GM23248 (cell line): ENCODE measurements around the gene PSMD13.

Experiments used
- EZH2 ChIP-seq: fragments of 200-600 bp; sonication (generic); IDR thresholded peaks from 2 replicates; pipeline ENCODE4 v1.6.1; 2018; ENCODE audit warnings: antibody characterized with exemption, mild to moderate bottlenecking; ENCODE audit not compliant: insufficient read depth, poor library complexity, severe bottlenecking
- EZH2phosphoT487 ChIP-seq: fragments of 200-600 bp; sonication (generic); IDR thresholded peaks from 2 replicates; pipeline ENCODE4 v1.6.1; 2018; ENCODE audit warnings: antibody characterized with exemption, moderate library complexity, mild to moderate bottlenecking, low read depth; ENCODE audit not compliant: insufficient read depth

GRCh38 chr11:217704-218103, 19.1 kb upstream of the PSMD13 start:
- TF ChIP-seq EZH2 = no peak
- TF ChIP-seq EZH2phosphoT487 = no peak
